Measurements from ENCODE around the gene ZRSR2. TPM values are rescaled to one million over a fixed set of nuclear protein-coding genes. Genes with fewer than 3 reads are reported as not detected.

Gene ZRSR2
- total RNA-seq, 1 experiment from 2014 or later: 18.1 TPM

DNA sequence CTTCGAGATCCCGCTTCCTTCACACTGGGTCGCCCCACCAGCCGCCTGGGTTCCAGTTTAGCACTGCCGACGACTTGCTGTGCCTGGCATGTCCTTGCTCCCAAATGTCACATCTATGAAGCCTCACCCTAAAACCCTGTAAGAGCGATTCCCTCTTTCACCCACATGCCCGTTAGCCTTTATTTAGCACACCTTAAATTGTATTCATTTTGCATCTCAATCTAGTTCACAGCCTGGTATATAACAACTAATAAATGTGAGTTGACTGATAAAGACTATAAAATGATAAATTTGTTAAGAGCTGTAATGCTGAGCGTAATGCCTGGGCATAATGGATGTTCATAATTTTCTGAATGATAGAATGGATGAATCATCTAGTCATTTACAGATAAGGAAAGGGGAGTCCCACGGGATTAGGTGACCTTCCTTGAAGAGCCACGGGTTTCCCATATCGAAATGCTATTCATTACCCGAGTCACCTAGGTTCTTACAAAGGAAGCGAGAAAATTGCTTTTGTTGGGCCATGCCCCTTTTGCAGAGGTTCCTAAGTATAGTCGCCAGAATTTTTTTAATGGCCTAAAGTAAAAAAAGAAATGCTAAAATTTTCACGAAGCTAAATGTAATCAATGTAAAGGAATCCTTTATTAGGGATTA is 65.4 kb downstream of the ZRSR2 start:
- H3K27ac ChIP-seq (ENCODE audit: low read depth, low read length, poor library complexity, severe bottlenecking): peak overlapping the region; percentile 84
- CTCF ChIA-PET: no interaction called here
- H3K36me3 ChIP-seq (ENCODE audit: insufficient read depth, low read length, poor library complexity, severe bottlenecking): no peaks in the 10 kb centered on the region

DNA sequence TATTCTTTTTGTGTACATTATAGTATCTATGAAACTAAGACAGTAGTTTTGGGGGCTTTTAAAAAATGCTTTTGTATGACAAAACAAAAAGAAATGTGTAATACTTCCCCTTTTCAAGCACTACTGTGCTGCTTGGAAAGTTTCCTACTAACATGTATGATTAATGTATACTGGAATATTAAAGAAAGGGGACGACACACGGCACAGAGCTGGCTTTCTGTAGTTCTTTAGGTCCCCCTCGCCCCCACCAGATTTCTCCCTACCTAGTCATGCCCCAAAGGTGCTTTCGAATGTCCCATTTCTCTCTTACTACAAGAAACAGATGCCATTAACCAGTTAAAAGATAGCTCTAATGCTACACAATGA is 65.9 kb downstream of the ZRSR2 start:
- H3K36me3 ChIP-seq (ENCODE audit: insufficient read depth, low read length, poor library complexity, severe bottlenecking): no peaks in the 10 kb centered on the region
- no peak overlapping the region for H3K27ac ChIP-seq (ENCODE audit: low read depth, low read length, poor library complexity, severe bottlenecking)
- intact Hi-C loops (cut with micrococcal nuclease; ENCODE audit: unreplicated experiment): no loop called here
- peaks cover 10% of the 10 kb centered on the region for H3K4me1 ChIP-seq (ENCODE audit: insufficient read depth, low read length, poor library complexity, severe bottlenecking)
- ChIA-PET POLR2A (ENCODE audit: low non-redundant PET) (no interaction called here), CTCF (no interaction called here)
- DNase-seq (ENCODE audit: low spot score): no peak
- TF ChIP-seq EZH2 (IDR thresholded peaks at IDR 0.05; ENCODE audit: borderline replicate concordance, low read depth, low read length, poor library complexity, severe bottlenecking): no peak
- TF ChIP-seq, protein P1, sequence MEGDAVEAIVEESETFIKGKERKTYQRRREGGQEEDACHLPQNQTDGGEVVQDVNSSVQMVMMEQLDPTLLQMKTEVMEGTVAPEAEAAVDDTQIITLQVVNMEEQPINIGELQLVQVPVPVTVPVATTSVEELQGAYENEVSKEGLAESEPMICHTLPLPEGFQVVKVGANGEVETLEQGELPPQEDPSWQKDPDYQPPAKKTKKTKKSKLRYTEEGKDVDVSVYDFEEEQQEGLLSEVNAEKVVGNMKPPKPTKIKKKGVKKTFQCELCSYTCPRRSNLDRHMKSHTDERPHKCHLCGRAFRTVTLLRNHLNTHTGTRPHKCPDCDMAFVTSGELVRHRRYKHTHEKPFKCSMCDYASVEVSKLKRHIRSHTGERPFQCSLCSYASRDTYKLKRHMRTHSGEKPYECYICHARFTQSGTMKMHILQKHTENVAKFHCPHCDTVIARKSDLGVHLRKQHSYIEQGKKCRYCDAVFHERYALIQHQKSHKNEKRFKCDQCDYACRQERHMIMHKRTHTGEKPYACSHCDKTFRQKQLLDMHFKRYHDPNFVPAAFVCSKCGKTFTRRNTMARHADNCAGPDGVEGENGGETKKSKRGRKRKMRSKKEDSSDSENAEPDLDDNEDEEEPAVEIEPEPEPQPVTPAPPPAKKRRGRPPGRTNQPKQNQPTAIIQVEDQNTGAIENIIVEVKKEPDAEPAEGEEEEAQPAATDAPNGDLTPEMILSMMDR (conservative IDR thresholded peaks at IDR 0.05; ENCODE audit: low read depth, low read length): no peak
- BruUV-seq (replicated peaks): no TSS peak
- H3K9me3 ChIP-seq (ENCODE audit: low read depth, low read length, poor library complexity, severe bottlenecking): no peaks in the 10 kb centered on the region
- no peak overlapping the region for H3K4me3 ChIP-seq (ENCODE audit: low read depth, low read length, poor library complexity, severe bottlenecking)
- no peaks in the 10 kb centered on the region for H3K27me3 ChIP-seq (replicated peaks; ENCODE audit: insufficient read depth, low read depth, low read length, poor library complexity)

More for the DNA sequence above, 65.4 kb downstream of the ZRSR2 start:
- BruUV-seq (replicated peaks): no TSS peak
- POLR2A ChIA-PET (ENCODE audit: low non-redundant PET): no interaction called here
- H3K27me3 ChIP-seq (replicated peaks; ENCODE audit: insufficient read depth, low read depth, low read length, poor library complexity): no peaks in the 10 kb centered on the region
- no peak for TF ChIP-seq EZH2 (IDR thresholded peaks at IDR 0.05; ENCODE audit: borderline replicate concordance, low read depth, low read length, poor library complexity, severe bottlenecking)
- DNase-seq (ENCODE audit: low spot score): no peak
- peaks cover 10% of the 10 kb centered on the region for H3K4me1 ChIP-seq (ENCODE audit: insufficient read depth, low read length, poor library complexity, severe bottlenecking)
- intact Hi-C loops (cut with micrococcal nuclease; ENCODE audit: unreplicated experiment): no loop called here
- H3K9me3 ChIP-seq (ENCODE audit: low read depth, low read length, poor library complexity, severe bottlenecking): no peaks in the 10 kb centered on the region
- peak overlapping the region; percentile 79 for H3K4me3 ChIP-seq (ENCODE audit: low read depth, low read length, poor library complexity, severe bottlenecking)

DNA sequence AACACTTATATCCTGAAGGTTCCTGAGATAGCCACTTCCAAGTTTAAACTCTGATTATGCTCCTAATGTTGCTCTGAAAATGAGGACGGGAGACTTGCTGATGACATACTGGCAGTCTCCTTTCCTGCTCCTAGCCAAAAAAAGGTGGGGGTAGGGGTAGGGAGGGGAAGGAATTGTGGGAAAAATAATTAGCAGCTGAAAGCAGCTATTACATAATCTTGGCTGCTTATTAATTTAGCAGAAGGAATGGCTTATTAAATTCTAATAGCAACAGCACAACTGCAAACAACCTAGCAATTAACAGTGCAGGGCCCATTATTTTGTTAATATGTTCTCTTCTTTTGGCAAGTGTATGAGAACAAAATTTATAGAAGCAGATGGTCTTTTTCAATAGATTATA is 66.4 kb downstream of the ZRSR2 start:
- ChIA-PET POLR2A (ENCODE audit: low non-redundant PET) (no interaction called here), CTCF (no interaction called here)
- H3K27me3 ChIP-seq (replicated peaks; ENCODE audit: insufficient read depth, low read depth, low read length, poor library complexity): no peaks in the 10 kb centered on the region
- H3K4me1 ChIP-seq (ENCODE audit: insufficient read depth, low read length, poor library complexity, severe bottlenecking): peaks cover 10% of the 10 kb centered on the region
- BruUV-seq (replicated peaks): no TSS peak
- TF ChIP-seq EZH2 (IDR thresholded peaks at IDR 0.05; ENCODE audit: borderline replicate concordance, low read depth, low read length, poor library complexity, severe bottlenecking): no peak
- TF ChIP-seq, protein P1 (conservative IDR thresholded peaks at IDR 0.05; ENCODE audit: low read depth, low read length): no peak
- no peak for DNase-seq (ENCODE audit: low spot score)
- intact Hi-C loops (cut with micrococcal nuclease; ENCODE audit: unreplicated experiment): no loop called here
- no peak overlapping the region for H3K4me3 ChIP-seq (ENCODE audit: low read depth, low read length, poor library complexity, severe bottlenecking)
- H3K27ac ChIP-seq (ENCODE audit: low read depth, low read length, poor library complexity, severe bottlenecking): no peak overlapping the region
- H3K36me3 ChIP-seq (ENCODE audit: insufficient read depth, low read length, poor library complexity, severe bottlenecking): no peaks in the 10 kb centered on the region
- H3K9me3 ChIP-seq (ENCODE audit: low read depth, low read length, poor library complexity, severe bottlenecking): no peaks in the 10 kb centered on the region

DNA sequence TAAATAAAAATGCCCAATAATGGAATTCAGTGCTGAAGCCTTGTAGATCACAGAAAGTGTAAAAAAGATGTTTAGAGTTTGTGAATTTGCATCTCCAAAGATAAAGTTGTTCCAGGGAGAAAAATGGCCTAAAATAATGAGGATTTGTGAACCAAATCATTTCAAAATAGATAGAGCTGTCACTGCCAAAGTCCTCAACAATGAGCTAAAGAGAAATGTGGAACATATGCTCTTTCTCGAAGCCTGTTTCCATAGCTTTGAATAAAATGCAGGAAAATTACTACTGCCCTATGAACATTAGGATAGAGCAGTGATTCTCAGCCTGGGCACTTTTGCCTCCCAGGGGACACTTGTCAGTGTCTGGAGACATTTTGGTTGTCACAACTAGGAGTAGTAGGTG is 67.8 kb downstream of the ZRSR2 start:
- POLR2A ChIA-PET (ENCODE audit: low non-redundant PET): no interaction called here
- no peak for TF ChIP-seq EZH2 (IDR thresholded peaks at IDR 0.05; ENCODE audit: borderline replicate concordance, low read depth, low read length, poor library complexity, severe bottlenecking)
- TF ChIP-seq, protein P1 (conservative IDR thresholded peaks at IDR 0.05; ENCODE audit: low read depth, low read length): no peak
- Histone ChIP-seq H3K27me3 (replicated peaks; ENCODE audit: insufficient read depth, low read depth, low read length, poor library complexity) (peaks cover under 1% of the 10 kb centered on the region), H3K4me1 (ENCODE audit: insufficient read depth, low read length, poor library complexity, severe bottlenecking) (peaks cover 10% of the 10 kb centered on the region), H3K27ac (ENCODE audit: low read depth, low read length, poor library complexity, severe bottlenecking) (no peak overlapping the region), H3K4me3 (ENCODE audit: low read depth, low read length, poor library complexity, severe bottlenecking) (no peak overlapping the region), H3K36me3 (ENCODE audit: insufficient read depth, low read length, poor library complexity, severe bottlenecking) (no peaks in the 10 kb centered on the region), H3K9me3 (ENCODE audit: low read depth, low read length, poor library complexity, severe bottlenecking) (no peaks in the 10 kb centered on the region)
- CTCF ChIA-PET: no interaction called here
- BruUV-seq (replicated peaks): no TSS peak
- DNase-seq (ENCODE audit: low spot score): no peak
- intact Hi-C loops (cut with micrococcal nuclease; ENCODE audit: unreplicated experiment): no loop called here

Data from A673 (cell line).